Measurements from ENCODE around the gene TRRAP.
A peak's percentile ranks its signal among the peaks of the same experiment; 100 is the strongest.
"Not testable (repeated sequence)": the region's sequence is repeated elsewhere in the genome, so short reads cannot be mapped to it uniquely, and the experiment has no call there.

TRRAP gene

GRCh38 chr7:99029466-99030435 lies 151.4 kb downstream of the TRRAP start:
- DNase-seq (ENCODE audit: low read depth in 3 of 3) = no peak

- no peak for DNase-seq (ENCODE audit: low read depth in 3 of 3)
Measured at GRCh38 chr7:99030457-99030856, 152.1 kb downstream of the TRRAP start.

DNA sequence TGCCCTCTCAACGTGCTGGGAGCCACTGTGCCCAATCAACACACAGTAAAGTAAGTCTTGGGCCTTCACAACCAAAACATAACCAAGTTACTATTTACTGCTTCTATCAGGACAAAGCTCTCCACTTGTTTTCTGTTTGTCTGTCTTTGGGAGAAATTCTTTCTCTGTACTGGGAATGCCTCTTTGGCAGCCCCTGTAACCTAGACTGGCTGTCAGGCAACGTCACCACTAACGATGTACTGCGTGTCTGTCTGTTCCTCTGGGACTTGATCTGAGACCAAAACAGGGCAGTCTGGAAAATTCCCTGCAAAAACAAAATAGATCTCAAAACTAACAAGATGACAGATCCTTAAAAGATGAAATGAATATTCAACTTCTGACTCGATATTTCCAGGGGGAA lies 152.6 kb downstream of the TRRAP start:
- no peak for DNase-seq (ENCODE audit: low read depth in 3 of 3)

DNA sequence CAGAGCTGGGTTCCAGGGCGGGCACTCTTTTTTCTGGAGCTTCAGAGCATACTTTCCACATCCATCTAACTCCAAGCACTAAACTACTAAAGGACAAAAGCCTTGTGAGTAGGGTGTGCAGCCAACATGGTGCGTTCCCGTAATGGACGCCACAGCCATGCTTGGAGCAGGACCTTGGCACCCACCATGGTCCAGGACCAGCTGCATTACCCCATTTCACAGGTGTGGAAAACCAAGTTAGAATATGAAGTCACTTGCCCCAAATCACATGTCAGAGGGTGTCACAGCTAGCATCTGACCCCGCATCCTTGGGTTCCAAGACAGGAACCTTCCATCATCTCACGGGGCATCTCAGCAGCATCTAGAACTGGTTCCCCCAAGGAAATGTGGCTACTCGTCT lies 153.2 kb downstream of the TRRAP start:
- no peak for DNase-seq (ENCODE audit: low read depth in 3 of 3)

DNA sequence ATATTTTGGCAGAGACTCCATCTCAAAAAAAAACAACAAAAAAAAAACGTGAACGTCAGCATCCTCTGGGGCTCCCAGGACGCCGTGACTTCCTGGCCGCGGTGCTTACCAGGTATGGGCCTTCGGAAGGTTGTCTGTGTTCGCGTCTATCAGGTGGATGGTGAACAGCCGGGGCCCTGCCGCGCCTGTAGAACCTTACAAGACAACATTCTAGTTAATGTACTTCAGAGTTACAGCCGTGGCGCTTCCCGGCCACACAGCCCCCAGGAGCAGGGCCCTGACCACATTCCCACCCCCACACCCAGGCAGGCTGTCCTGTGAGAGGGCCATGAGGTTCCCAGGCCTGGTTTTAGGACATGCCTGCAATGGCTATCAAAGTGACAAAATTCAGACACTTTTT lies 154.6 kb downstream of the TRRAP start:
- DNase-seq (ENCODE audit: low read depth in 3 of 3) = no peak

DNA sequence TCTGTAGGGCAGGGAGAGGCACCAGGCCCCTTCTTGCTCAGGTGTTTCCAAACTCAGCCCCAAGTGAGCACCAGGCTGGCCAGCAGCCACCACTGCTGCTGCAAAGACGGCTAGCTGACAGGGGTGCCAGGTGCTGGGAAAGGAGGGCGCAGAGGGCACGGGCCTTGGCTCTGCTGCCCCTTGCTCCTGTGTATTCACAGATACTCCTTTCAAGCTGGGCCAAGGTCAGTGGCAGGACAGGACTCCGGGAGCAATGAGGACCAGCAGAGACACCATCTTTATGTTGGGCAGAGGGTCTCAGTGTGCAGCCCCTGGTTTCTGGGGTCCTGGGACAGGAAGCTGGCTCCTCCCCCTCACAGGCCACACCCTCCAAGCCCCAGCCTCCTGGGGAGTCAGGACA lies 155.4 kb downstream of the TRRAP start:
- DNase-seq (ENCODE audit: low read depth in 3 of 3) = no peak

DNA sequence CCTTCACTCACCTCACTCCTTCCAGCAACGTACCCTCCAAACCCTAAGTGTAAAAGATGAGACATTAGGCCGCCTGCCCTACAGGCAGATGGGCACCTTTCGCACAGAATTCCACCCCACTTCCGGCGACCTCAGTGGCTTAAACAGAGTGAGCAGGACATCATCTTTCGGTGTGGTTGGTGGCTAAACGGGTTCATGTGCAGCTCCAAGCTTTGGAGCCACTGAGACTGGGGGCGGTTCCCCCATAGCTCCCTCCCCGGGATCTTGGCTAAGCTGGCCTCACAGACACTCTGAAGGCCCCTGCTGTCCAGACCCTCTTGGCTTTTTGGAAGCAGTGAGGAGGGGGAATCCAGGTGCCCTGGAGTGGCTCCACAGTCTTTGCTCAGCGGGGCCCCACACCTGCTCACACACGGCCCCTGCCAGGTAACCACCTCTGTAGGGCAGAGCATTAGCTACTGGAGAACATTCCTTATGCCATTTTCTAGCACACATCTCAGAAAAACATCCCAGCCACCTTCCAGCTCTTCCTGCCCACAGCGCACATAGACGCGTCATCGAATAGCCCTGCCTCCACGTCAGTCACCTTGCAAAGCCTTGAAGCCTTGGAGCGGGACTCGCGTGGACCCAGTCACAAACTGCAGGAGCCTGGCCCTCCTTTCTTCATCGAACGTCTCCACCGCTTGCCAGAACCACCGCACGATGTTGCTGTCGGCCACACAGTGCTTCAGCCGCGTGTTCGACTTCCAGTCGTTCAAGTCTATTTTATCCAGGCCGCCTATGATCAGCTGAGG lies 156.8 kb downstream of the TRRAP start:
- no peak for DNase-seq (ENCODE audit: low read depth in 3 of 3)

DNA sequence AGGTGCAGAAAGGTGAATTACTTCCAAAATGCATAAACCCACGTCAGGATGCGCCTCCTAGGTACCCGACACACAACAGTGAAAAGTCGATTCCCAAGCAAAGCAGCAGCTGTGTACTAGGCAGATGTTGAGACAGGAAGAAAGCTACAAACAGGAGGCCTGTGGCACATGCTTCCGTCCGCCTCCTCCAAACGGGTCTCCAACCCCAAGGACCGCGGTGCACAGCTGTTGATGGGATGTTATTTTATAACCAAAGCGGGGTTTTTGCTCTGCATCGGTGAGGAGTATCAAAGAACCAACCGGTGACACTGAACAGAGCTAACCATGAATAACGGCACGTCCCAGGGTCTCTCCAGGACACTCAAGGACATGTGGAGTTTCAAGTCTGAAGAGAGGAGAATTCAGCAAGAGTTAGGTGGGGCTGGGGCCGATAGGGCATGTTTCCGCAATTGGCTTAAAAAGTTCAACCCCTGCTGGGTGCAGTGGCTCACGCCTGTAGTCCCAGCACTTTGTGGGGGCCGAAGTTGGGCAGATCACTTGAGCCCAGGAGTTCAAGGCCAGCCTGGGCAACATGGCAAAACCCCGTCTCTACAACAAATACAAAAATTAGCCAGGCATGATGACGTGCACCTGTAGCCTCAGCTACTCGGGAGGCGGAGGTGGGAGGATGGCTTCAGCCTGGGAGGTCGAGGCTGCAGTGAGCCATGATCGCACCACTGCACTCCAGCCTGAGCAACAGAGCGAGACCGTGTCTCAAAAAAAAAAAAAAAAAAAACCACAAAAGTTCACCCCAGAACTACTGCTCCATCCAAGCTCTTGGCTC lies 157.6 kb downstream of the TRRAP start:
- DNase-seq (ENCODE audit: low read depth in 3 of 3) = no peak

- no peak for DNase-seq (ENCODE audit: low read depth in 3 of 3)
Measured at GRCh38 chr7:99036546-99037111, 158.3 kb downstream of the TRRAP start.

DNA sequence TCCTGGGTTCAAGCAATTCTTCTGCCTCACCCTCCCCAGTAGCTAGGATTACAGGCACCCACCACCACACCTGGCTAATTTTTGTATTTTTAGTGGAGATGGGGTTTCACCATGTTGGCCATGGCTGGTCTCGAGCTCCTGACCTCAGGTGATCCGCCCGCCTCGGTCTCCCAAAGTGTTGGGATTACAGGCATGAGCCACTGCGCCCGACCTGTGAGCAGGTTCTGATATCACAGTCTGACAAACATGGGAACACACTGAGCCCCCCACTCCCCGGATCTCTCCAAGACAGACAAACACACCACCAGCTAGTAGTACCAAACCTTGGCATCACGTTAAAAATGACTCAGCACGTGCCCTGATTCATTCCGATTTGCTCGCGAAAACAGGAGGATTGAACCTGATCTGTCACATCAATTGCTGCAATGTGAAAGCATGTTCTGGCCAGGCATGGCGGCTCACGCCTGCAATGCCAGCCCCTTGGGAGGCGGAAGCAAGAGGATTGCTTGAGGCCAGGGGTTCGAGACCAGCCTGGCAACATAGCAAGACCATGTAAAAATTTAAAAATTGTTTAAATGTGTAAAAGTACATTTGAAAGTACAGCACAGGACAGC lies 159.1 kb downstream of the TRRAP start:
- DNase-seq (ENCODE audit: low read depth in 3 of 3) = no peak

DNA sequence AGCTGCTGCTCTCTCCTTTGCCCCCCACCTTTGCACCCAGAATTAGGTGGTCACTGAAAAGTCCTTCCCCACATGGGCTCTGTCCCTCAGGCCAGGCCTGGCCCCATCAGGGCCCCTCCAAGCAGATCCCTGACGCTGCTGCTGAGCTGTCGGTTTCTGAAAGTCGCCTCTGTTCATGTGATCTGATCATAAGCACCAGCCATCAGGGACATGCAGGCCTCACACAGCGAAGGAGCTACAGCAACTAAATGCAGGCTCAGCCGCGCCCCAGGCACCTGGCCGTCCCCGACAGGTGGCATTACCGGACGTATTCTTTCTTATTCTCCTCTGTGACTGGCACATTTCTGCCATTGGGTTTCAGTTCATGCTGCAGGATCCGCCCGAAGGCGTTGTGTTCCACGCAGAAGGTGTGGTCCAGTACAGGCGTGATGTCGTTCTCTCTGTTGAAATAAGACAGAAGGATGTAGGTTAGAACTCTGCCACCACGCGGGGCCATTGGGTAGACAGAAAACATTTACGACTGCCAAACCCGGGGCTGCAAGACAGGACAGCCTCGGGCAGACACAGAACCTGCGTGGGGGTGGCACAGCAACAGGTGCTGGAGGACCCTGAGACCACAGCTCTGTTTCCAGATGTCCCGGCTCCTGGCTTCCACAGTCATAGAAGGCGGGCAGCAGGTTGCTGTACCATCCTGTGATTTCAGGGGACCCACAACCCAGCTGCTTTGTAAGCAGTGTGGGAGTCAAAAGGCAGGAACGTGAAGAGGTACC lies 159.9 kb downstream of the TRRAP start:
- DNase-seq (ENCODE audit: low read depth in 3 of 3) = no peak

- DNase-seq (ENCODE audit: low read depth in 3 of 3) = no peak
Measured at GRCh38 chr7:99039384-99039891, 161.1 kb downstream of the TRRAP start.

DNA sequence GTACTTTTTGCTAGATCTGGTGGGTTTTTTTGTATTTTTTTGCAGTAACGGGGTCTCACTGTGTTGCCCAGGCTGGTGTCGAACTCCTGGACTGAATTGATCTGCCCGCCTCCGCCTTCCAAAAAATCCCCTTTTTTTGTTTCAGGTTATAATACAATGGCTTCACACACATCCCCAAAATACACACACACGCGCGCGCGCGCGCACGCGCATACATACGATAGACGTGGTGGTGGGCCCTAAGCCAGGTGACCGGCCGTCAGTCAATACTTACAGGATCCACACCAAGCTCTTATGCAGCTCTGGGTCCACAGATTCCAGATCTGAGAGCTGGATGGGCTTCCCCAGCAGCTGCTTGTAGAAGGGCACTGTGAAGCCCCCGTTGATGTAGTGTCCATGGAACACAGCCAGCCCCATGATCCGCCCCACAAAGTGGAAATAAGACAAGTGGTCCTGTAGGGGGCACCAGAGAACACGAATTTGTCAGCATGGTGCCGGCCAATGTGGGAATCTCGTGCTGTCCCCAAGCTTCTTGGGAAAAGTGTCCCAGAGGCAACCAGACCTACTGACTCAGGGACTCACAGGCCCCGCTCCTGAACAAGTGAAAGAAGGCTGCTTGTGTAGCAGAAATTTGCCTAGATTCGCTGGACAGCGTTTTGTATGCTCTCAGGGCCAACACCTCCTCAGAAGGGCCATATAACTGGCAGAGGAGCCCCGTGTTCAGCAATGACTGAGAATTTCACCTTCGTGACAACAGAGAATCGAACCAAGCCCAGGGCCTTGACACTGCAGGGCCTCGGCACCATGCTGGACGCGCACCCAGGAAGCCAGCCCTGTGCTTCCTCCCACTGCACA lies 162.0 kb downstream of the TRRAP start:
- DNase-seq (ENCODE audit: low read depth in 3 of 3) = peak; percentile 33 to 49 (median 45)

DNA sequence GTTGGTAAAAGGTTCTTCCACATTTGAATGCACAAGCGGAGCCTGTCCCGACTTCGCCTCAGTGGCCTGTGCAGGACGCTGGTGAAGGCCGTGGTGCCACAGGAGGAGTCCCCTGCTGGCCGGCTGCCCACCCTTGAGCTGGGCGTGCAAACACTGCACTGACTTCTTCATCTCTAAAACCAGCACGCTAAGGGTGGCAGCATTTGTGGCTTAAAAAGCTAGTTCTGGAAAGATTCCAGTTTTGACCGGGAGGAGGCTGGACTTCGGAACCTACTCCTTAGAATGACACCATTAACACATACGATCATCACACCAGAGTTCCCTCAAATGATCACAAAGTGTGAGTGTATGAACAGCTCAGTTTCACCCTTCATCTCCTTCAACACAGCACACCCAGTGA lies 163.2 kb downstream of the TRRAP start:
- DNase-seq (ENCODE audit: low read depth in 3 of 3) = no peak

- no peak for DNase-seq (ENCODE audit: low read depth in 3 of 3)
Measured at GRCh38 chr7:99042957-99043356, 164.6 kb downstream of the TRRAP start.

DNA sequence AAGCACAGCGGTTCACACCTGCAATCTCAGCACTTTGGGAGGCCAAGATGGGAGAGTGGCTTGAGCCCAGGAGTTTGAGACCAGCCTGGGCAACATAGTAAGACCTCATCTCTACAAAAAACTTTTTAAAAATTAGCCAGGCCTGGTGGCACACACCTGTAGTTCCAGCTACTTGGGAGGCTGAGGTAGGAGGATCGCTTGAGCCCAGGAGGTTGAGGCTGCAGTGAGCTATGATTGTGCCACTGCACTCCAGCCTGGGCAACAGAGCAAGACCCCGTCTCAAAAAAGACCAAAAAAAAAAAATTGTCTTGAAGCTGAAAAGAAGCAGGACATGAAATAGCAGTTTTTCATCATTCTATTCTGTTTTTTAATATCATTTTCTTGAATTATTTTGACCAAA lies 166.5 kb downstream of the TRRAP start:
- DNase-seq (ENCODE audit: low read depth in 3 of 3) = not testable (repeated sequence)

DNA sequence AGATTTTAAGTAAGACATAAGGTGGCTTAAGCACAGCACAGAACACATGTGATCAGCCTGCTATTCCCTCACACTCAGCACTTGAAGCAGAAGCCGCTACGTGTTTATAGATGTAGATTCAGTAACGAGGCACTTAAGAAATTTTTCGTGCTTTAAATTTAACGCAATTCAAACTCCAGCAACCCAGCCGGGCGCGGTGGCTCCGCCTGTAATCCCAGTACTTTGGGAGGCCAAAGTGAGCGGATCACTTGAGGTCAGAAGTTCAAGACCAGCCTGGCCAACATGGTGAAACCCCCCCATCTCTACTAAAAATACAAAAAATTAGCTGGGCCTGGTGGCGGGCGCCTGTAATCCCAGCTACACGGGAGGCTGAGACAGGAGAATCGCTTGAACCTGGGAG lies 167.9 kb downstream of the TRRAP start:
- not testable (repeated sequence) for DNase-seq (ENCODE audit: low read depth in 3 of 3)

GRCh38 chr7:99046722-99047121 lies 168.4 kb downstream of the TRRAP start:
- DNase-seq (ENCODE audit: low read depth in 3 of 3) = no peak

GRCh38 chr7:99047526-99048077 lies 169.3 kb downstream of the TRRAP start:
- no peak for DNase-seq (ENCODE audit: low read depth in 3 of 3)
